Natural killer cell treated with Interleukin-12 subunit alpha and Interleukin-12 subunit beta and Interleukin-15 and Interleukin-18, amount 100 ng/mL, for 72 hours (primary cell): ENCODE data around the gene CTSC. TPM values are rescaled to one million over a fixed set of nuclear protein-coding genes. Genes with fewer than 3 reads are reported as not detected.
"Not testable (repeated sequence)": the region's sequence is repeated elsewhere in the genome, so short reads cannot be mapped to it uniquely, and the experiment has no call there.

ENCODE experiments used
- ATAC-seq, 2 donors: fragments of 150-1000 bp; cut with Tn5 transposase in 1 of 2; sonication (Bioruptor Pico), chemical (Tn5 transposase) in 1 of 2; 2 replicates each; pipeline ENCODE4 v1.10.0; 2021
- DNase-seq: peaks from one replicate; pipeline ENCODE4 v3.0.0; 2022; ENCODE audit warnings: low spot score
- H3K27ac Mint-ChIP-seq, 2 donors: 1 replicate in 1 of 2; 2 replicates in 1 of 2; pipeline ENCODE4 v1.8.0; 2022; ENCODE audit warnings: mixed read lengths in 2 of 2, mild to moderate bottlenecking in 1 of 2, moderate library complexity in 1 of 2
- H3K27me3 Mint-ChIP-seq, 2 donors: 1 replicate in 1 of 2; 2 replicates in 1 of 2; pipeline ENCODE4 v1.8.0; 2022; ENCODE audit warnings: mixed read lengths in 2 of 2
- H3K36me3 Mint-ChIP-seq: one replicate; pipeline ENCODE4 v1.8.0; 2022; ENCODE audit warnings: mixed read lengths
- H3K4me1 Mint-ChIP-seq, 2 donors: 1 replicate in 1 of 2; 2 replicates in 1 of 2; pipeline ENCODE4 v1.8.0; 2022; ENCODE audit warnings: low read depth in 2 of 2, mixed read lengths in 2 of 2, mild to moderate bottlenecking in 1 of 2
- H3K4me3 Mint-ChIP-seq: one replicate; pipeline ENCODE4 v1.8.0; 2022; ENCODE audit warnings: mixed read lengths
- H3K9me3 Mint-ChIP-seq: 2 replicates; pipeline ENCODE4 v1.8.0; 2022; ENCODE audit warnings: mixed read lengths
- total RNA-seq, 2 donors: library from RNA; stranded (reverse); gene quantifications; one replicate each; pipeline ENCODE4 v1.2.3, GENCODE V29; 2022

The CTSC gene
- total RNA-seq, 2 donors from 2014 or later: 213 to 381 TPM

- not testable (repeated sequence) for ATAC-seq, H3K27me3 Mint-ChIP-seq, H3K4me3 Mint-ChIP-seq, DNase-seq, H3K9me3 Mint-ChIP-seq
- Mint-ChIP-seq H3K27ac (peak overlapping the region; percentile 70 to 92), H3K36me3 (peaks cover 46% of the 10 kb centered on the region), H3K4me1 (peaks cover 62 to 65% of the 10 kb centered on the region in 2 donors)
Measured at GRCh38 chr11:88321412-88321811, 16.1 kb downstream of the CTSC start.

GRCh38 chr11:88320149-88320559 lies 17.4 kb downstream of the CTSC start:
- H3K36me3 Mint-ChIP-seq: peaks cover 50% of the 10 kb centered on the region
- peak overlapping the region; percentile 31 to 56 for H3K27ac Mint-ChIP-seq
- DNase-seq (no peak), ATAC-seq (no peak)
- no peaks in the 10 kb centered on the region for H3K9me3 Mint-ChIP-seq
- peak overlapping the region; percentile 25 for H3K4me3 Mint-ChIP-seq
- H3K27me3 Mint-ChIP-seq: no peaks in the 10 kb centered on the region
- H3K4me1 Mint-ChIP-seq: peaks cover 56 to 60% of the 10 kb centered on the region in 2 donors

GRCh38 chr11:88318017-88318416 lies 19.5 kb downstream of the CTSC start:
- Mint-ChIP-seq H3K36me3 (peaks cover 35% of the 10 kb centered on the region), H3K9me3 (no peaks in the 10 kb centered on the region), H3K4me1 (peaks cover 53 to 57% of the 10 kb centered on the region in 2 donors), H3K27me3 (no peaks in the 10 kb centered on the region), H3K27ac (peak overlapping the region; percentile 22 to 29), H3K4me3 (no peak overlapping the region)
- ATAC-seq (no peak), DNase-seq (no peak)

GRCh38 chr11:88317536-88317935 lies 20.0 kb downstream of the CTSC start:
- peaks cover 32% of the 10 kb centered on the region for H3K36me3 Mint-ChIP-seq
- H3K4me1 Mint-ChIP-seq: peaks cover 53 to 57% of the 10 kb centered on the region in 2 donors
- no peak for DNase-seq
- H3K4me3 Mint-ChIP-seq: no peak overlapping the region
- H3K9me3 Mint-ChIP-seq: no peaks in the 10 kb centered on the region
- H3K27ac Mint-ChIP-seq: peak overlapping the region in 1 of 2 donors; percentile 22
- H3K27me3 Mint-ChIP-seq: no peaks in the 10 kb centered on the region
- no peak for ATAC-seq

- peak overlapping the region; percentile 61 to 86 for H3K27ac Mint-ChIP-seq
- no peaks in the 10 kb centered on the region for H3K27me3 Mint-ChIP-seq
- H3K4me1 Mint-ChIP-seq: peaks cover 52 to 55% of the 10 kb centered on the region in 2 donors
- ATAC-seq (no peak), DNase-seq (no peak)
- no peak overlapping the region for H3K4me3 Mint-ChIP-seq
- H3K36me3 Mint-ChIP-seq: peaks cover 28% of the 10 kb centered on the region
- no peaks in the 10 kb centered on the region for H3K9me3 Mint-ChIP-seq
Measured at GRCh38 chr11:88315981-88316441, 21.5 kb downstream of the CTSC start.

GRCh38 chr11:88315015-88315414 lies 22.5 kb downstream of the CTSC start:
- peaks cover 23% of the 10 kb centered on the region for H3K36me3 Mint-ChIP-seq
- H3K4me1 Mint-ChIP-seq: peaks cover 48 to 51% of the 10 kb centered on the region in 2 donors
- no peaks in the 10 kb centered on the region for H3K9me3 Mint-ChIP-seq
- no peak for DNase-seq
- H3K4me3 Mint-ChIP-seq: no peak overlapping the region
- no peak for ATAC-seq
- peak overlapping the region; percentile 61 to 86 for H3K27ac Mint-ChIP-seq
- H3K27me3 Mint-ChIP-seq: no peaks in the 10 kb centered on the region

- DNase-seq: no peak
- Mint-ChIP-seq H3K9me3 (no peaks in the 10 kb centered on the region), H3K4me1 (peaks cover 50 to 58% of the 10 kb centered on the region in 2 donors), H3K27ac (peak overlapping the region; percentile 61 to 86), H3K36me3 (peaks cover 30% of the 10 kb centered on the region), H3K4me3 (no peak overlapping the region), H3K27me3 (no peaks in the 10 kb centered on the region)
- ATAC-seq: no peak
Measured at GRCh38 chr11:88313441-88313840, 24.1 kb downstream of the CTSC start.

- no peaks in the 10 kb centered on the region for H3K27me3 Mint-ChIP-seq
- DNase-seq (no peak), ATAC-seq (no peak)
- no peaks in the 10 kb centered on the region for H3K9me3 Mint-ChIP-seq
- peak overlapping the region; percentile 51 for H3K4me3 Mint-ChIP-seq
- peaks cover 51 to 56% of the 10 kb centered on the region in 2 donors for H3K4me1 Mint-ChIP-seq
- peaks cover 38% of the 10 kb centered on the region for H3K36me3 Mint-ChIP-seq
- peak overlapping the region; percentile 61 to 86 for H3K27ac Mint-ChIP-seq
Measured at GRCh38 chr11:88312628-88313027, 24.9 kb downstream of the CTSC start.

GRCh38 chr11:88310246-88310645 lies 27.3 kb downstream of the CTSC start:
- Mint-ChIP-seq H3K36me3 (peaks cover 50% of the 10 kb centered on the region), H3K27me3 (no peaks in the 10 kb centered on the region), H3K9me3 (no peaks in the 10 kb centered on the region), H3K4me3 (no peak overlapping the region), H3K4me1 (peaks cover 61 to 66% of the 10 kb centered on the region in 2 donors), H3K27ac (peak overlapping the region; percentile 46 to 48)
- ATAC-seq: no peak
- DNase-seq: no peak

GRCh38 chr11:88308576-88308975 lies 29.0 kb downstream of the CTSC start:
- peak overlapping the region in 1 of 2 donors; percentile 50 for H3K27ac Mint-ChIP-seq
- H3K4me1 Mint-ChIP-seq: peaks cover 57 to 66% of the 10 kb centered on the region in 2 donors
- no peaks in the 10 kb centered on the region for H3K27me3 Mint-ChIP-seq
- ATAC-seq (no peak), DNase-seq (no peak)
- H3K9me3 Mint-ChIP-seq: no peaks in the 10 kb centered on the region
- peaks cover 48% of the 10 kb centered on the region for H3K36me3 Mint-ChIP-seq
- H3K4me3 Mint-ChIP-seq: no peak overlapping the region

GRCh38 chr11:88307749-88308425 lies 29.6 kb downstream of the CTSC start:
- Mint-ChIP-seq H3K9me3 (no peaks in the 10 kb centered on the region), H3K27me3 (no peaks in the 10 kb centered on the region), H3K36me3 (peaks cover 54% of the 10 kb centered on the region), H3K27ac (peak overlapping the region in 1 of 2 donors; percentile 50), H3K4me3 (peak overlapping the region; percentile 41), H3K4me1 (peaks cover 58 to 66% of the 10 kb centered on the region in 2 donors)
- DNase-seq (no peak), ATAC-seq (no peak)

- no peak for ATAC-seq
- Mint-ChIP-seq H3K27me3 (no peaks in the 10 kb centered on the region), H3K9me3 (no peaks in the 10 kb centered on the region), H3K27ac (peak overlapping the region in 1 of 2 donors; percentile 93), H3K4me1 (peaks cover 57 to 68% of the 10 kb centered on the region in 2 donors), H3K36me3 (peaks cover 49% of the 10 kb centered on the region), H3K4me3 (no peak overlapping the region)
- DNase-seq: no peak
Measured at GRCh38 chr11:88306785-88307184, 30.8 kb downstream of the CTSC start.

GRCh38 chr11:88305430-88305829 lies 32.1 kb downstream of the CTSC start:
- H3K9me3 Mint-ChIP-seq: no peaks in the 10 kb centered on the region
- peaks cover 52% of the 10 kb centered on the region for H3K36me3 Mint-ChIP-seq
- no peak for ATAC-seq
- H3K27me3 Mint-ChIP-seq: no peaks in the 10 kb centered on the region
- DNase-seq: no peak
- H3K27ac Mint-ChIP-seq: peak overlapping the region; percentile 93 to 98
- H3K4me3 Mint-ChIP-seq: peak overlapping the region; percentile 14
- peaks cover 64 to 74% of the 10 kb centered on the region in 2 donors for H3K4me1 Mint-ChIP-seq

GRCh38 chr11:88304352-88304751 lies 33.2 kb downstream of the CTSC start:
- peaks cover 65 to 75% of the 10 kb centered on the region in 2 donors for H3K4me1 Mint-ChIP-seq
- peaks cover 54% of the 10 kb centered on the region for H3K36me3 Mint-ChIP-seq
- H3K9me3 Mint-ChIP-seq: no peaks in the 10 kb centered on the region
- DNase-seq: no peak
- H3K27me3 Mint-ChIP-seq: no peaks in the 10 kb centered on the region
- no peak for ATAC-seq
- H3K27ac Mint-ChIP-seq: peak overlapping the region; percentile 93 to 98
- no peak overlapping the region for H3K4me3 Mint-ChIP-seq
